GM19025 (cell line): Measurements from ENCODE around the gene PAQR8.
"Not testable (repeated sequence)": the region's sequence is repeated elsewhere in the genome, so short reads cannot be mapped to it uniquely, and the experiment has no call there.

ENCODE experiments used
- ATAC-seq: cut with Tn5 transposase; IDR thresholded peaks from one replicate; pipeline ENCODE4 v1.9.1; 2021; ENCODE audit warnings: mild to moderate bottlenecking, low read depth, moderate library complexity; ENCODE audit not compliant: unreplicated experiment

PAQR8 gene

GRCh38 chr6:52405243-52405642 lies 43.3 kb downstream of the PAQR8 start:
- ATAC-seq, result no peak

- peak; percentile 55 for ATAC-seq
These were observed 45.5 kb downstream of the PAQR8 start for GRCh38 chr6:52407467-52407866.

- no peak for ATAC-seq
These were observed 47.5 kb downstream of the PAQR8 start for GRCh38 chr6:52409499-52409898.

GRCh38 chr6:52410979-52411378 lies 49.0 kb downstream of the PAQR8 start:
- ATAC-seq, result no peak

- no peak for ATAC-seq
These were observed 50.0 kb downstream of the PAQR8 start for GRCh38 chr6:52411911-52412310.

- no peak for ATAC-seq
These were observed 53.4 kb downstream of the PAQR8 start for GRCh38 chr6:52415333-52415732.

GRCh38 chr6:52415917-52416628 lies 54.1 kb downstream of the PAQR8 start:
- ATAC-seq, result no peak

- no peak for ATAC-seq
These were observed 54.7 kb downstream of the PAQR8 start for GRCh38 chr6:52416629-52417151.

GRCh38 chr6:52417675-52418111 lies 55.7 kb downstream of the PAQR8 start:
- ATAC-seq, result no peak

GRCh38 chr6:52418606-52419005 lies 56.7 kb downstream of the PAQR8 start:
- no peak for ATAC-seq

GRCh38 chr6:52419809-52420667 lies 58.1 kb downstream of the PAQR8 start, which contains the start of gene EFHC1:
TSS of gene EFHC1 (plus strand) at chr6:52420342. CDS start at chr6:52420411, 69 bp downstream.
- peak; percentile 93 for ATAC-seq

- ATAC-seq, result no peak
These were observed 58.9 kb downstream of the PAQR8 start for GRCh38 chr6:52420668-52421358.

GRCh38 chr6:52422156-52422555 lies 60.2 kb downstream of the PAQR8 start:
- ATAC-seq, result no peak

- ATAC-seq, result no peak
These were observed 61.5 kb downstream of the PAQR8 start for GRCh38 chr6:52423448-52423847.

GRCh38 chr6:52423971-52424381 lies 62.0 kb downstream of the PAQR8 start:
- no peak for ATAC-seq

GRCh38 chr6:52424513-52424912 lies 62.6 kb downstream of the PAQR8 start:
- ATAC-seq, result no peak

- ATAC-seq, result no peak
These were observed 64.7 kb downstream of the PAQR8 start for GRCh38 chr6:52426667-52427066.

- not testable (repeated sequence) for ATAC-seq
These were observed 71.3 kb downstream of the PAQR8 start for GRCh38 chr6:52433294-52433693.

GRCh38 chr6:52435345-52435744 lies 73.4 kb downstream of the PAQR8 start:
- ATAC-seq, result no peak

- no peak for ATAC-seq
These were observed 77.0 kb downstream of the PAQR8 start for GRCh38 chr6:52438926-52439325.

- ATAC-seq, result no peak
These were observed 92.6 kb downstream of the PAQR8 start for GRCh38 chr6:52454556-52454955.
